SU-DHL-6 (cell line): ENCODE measurements around the gene SLC28A3.
"Not testable (repeated sequence)": the region's sequence is repeated elsewhere in the genome, so short reads cannot be mapped to it uniquely, and the experiment has no call there.

Source experiments
- H2AFZ ChIP-seq: fragments of 200-600 bp; sonication (generic); 2 replicates; pipeline ENCODE4 v1.6.1; 2014; ENCODE audit warnings: low read depth, mild to moderate bottlenecking, moderate library complexity, mixed read lengths, antibody characterized with exemption, low read length; ENCODE audit not compliant: severe bottlenecking
- H3F3A ChIP-seq: fragments of 200-600 bp; shearing (Covaris generic); 2 replicates; pipeline ENCODE4 v1.6.0; 2016; ENCODE audit warnings: antibody characterized with exemption, mild to moderate bottlenecking; ENCODE audit not compliant: insufficient read depth
- H3K27ac ChIP-seq: fragments of 200-600 bp; sonication (generic); 2 replicates; pipeline ENCODE4 v1.5.1; 2016; ENCODE audit warnings: low read depth, mild to moderate bottlenecking, low read length, moderate library complexity, mixed read lengths
- H3K27me3 ChIP-seq: fragments of 200-600 bp; sonication (generic), shearing (Covaris generic); 2 replicates; pipeline ENCODE4 v1.6.0; 2014; ENCODE audit warnings: mild to moderate bottlenecking, low read length
- H3K36me3 ChIP-seq: fragments of 200-600 bp; sonication (generic); 2 replicates; pipeline ENCODE4 v1.6.1; 2014; ENCODE audit warnings: mild to moderate bottlenecking, low read length, mixed read lengths
- H3K4me2 ChIP-seq: fragments of 300-600, 200-600 bp; shearing (Covaris generic), sonication (generic); 2 replicates; pipeline ENCODE4 v1.6.0; 2014; ENCODE audit warnings: low read length, low read depth, mild to moderate bottlenecking; ENCODE audit not compliant: poor library complexity, severe bottlenecking
- H3K4me3 ChIP-seq: fragments of 200-600 bp; sonication (generic); 2 replicates; pipeline ENCODE4 v1.5.1; 2014; ENCODE audit warnings: antibody characterized with exemption, low read length, mild to moderate bottlenecking, mixed read lengths; ENCODE audit not compliant: insufficient read depth, poor library complexity, severe bottlenecking
- H3K79me2 ChIP-seq: fragments of 200-600 bp; sonication (generic); 2 replicates; pipeline ENCODE4 v1.6.1; 2014; ENCODE audit warnings: mild to moderate bottlenecking, low read length, moderate library complexity; ENCODE audit not compliant: insufficient read depth
- H3K9ac ChIP-seq: fragments of 200-600 bp; sonication (generic); 2 replicates; pipeline ENCODE4 v1.7.0; 2014; ENCODE audit warnings: mild to moderate bottlenecking, low read length
- H3K9me2 ChIP-seq: fragments of 200-600 bp; sonication (generic); replicated peaks from 2 replicates; pipeline ENCODE4 v1.6.1; 2014; ENCODE audit warnings: low read length; ENCODE audit not compliant: insufficient read depth
- H3K9me3 ChIP-seq: fragments of 200-600 bp; sonication (generic); 2 replicates; pipeline ENCODE4 v1.6.1; 2014; ENCODE audit warnings: low read length, mixed read lengths; ENCODE audit not compliant: insufficient read depth
- H4K20me1 ChIP-seq: fragments of 200-600 bp; sonication (generic); 2 replicates; pipeline ENCODE4 v1.6.1; 2014; ENCODE audit warnings: low read depth, mild to moderate bottlenecking, antibody characterized with exemption, low read length, moderate library complexity, mixed read lengths
- CTCF ChIP-seq: fragments of 200-600 bp; sonication (generic); IDR thresholded peaks from one replicate; pipeline ENCODE4 v1.5.1; 2017; ENCODE audit warnings: antibody characterized with exemption, mild to moderate bottlenecking, low read length, moderate library complexity; ENCODE audit not compliant: insufficient read depth, poor library complexity, severe bottlenecking
- EZH2phosphoT487 ChIP-seq: fragments of 200-600 bp; sonication (generic), shearing (Covaris generic); conservative IDR thresholded peaks from 2 replicates; pipeline ENCODE4 v1.6.1; 2018; ENCODE audit warnings: mild to moderate bottlenecking, antibody characterized with exemption, low read length, moderate library complexity, mixed read lengths

SLC28A3 gene

DNA sequence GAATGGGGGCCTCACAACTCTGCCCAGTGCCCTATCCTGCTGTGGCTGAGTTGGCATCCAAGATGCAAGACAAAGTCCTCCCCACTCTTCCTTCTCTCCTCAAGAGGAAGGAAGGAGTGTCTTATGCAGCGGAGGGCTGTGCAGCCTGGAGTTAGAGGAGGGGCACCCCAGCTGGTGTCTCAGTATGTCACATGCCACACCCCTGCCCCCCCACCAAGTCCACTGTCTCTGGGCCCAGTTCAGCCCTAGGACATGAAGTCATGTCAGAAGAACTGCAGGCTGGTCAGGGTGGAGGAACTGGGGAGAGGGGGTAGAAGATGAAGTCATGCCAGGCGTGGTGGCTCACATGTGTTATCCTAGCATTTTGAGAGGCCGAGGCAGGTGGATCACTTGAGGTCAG lies 28.0 kb upstream of the SLC28A3 start:
- no peak overlapping the region for H3K4me3 ChIP-seq
- no peak overlapping the region for H3K9ac ChIP-seq
- no peaks in the 10 kb centered on the region for H3K27me3 ChIP-seq
- no peaks in the 10 kb centered on the region for H3K79me2 ChIP-seq
- no peaks in the 10 kb centered on the region for H3K36me3 ChIP-seq
- H4K20me1 ChIP-seq = no peaks in the 10 kb centered on the region
- no peak overlapping the region for H3K4me2 ChIP-seq
- H3F3A ChIP-seq = no peaks in the 10 kb centered on the region
- H3K9me3 ChIP-seq = no peaks in the 10 kb centered on the region
- H3K9me2 ChIP-seq = no peaks in the 10 kb centered on the region
- TF ChIP-seq CTCF (no peak), EZH2phosphoT487 (no peak)
- no peak overlapping the region for H3K27ac ChIP-seq
- no peak overlapping the region for H2AFZ ChIP-seq

DNA sequence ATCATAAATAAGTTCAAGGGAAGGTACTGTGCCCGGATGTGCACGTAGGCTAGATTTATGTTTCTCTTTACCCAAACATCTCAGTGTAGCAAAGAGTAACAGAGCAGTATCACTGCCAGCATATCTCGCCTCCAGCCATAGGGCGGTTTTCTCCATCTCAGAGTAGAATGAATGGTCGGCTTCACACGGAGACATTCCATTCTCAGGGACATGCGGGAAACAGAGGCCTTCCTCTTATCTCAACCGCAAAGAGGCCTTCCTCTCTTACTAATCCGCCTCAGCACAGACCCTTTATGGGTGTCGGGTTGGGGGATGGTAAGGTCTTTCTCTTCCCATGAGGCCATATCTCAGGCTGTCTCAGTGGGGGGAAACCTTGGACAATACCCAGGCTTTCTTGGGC lies 27.2 kb upstream of the SLC28A3 start:
- not testable (repeated sequence) for H3K4me3 ChIP-seq, H3K36me3 ChIP-seq, H3K27ac ChIP-seq, H3F3A ChIP-seq, H3K9ac ChIP-seq, H3K27me3 ChIP-seq, H2AFZ ChIP-seq, H3K79me2 ChIP-seq, H3K9me3 ChIP-seq, H3K9me2 ChIP-seq, H3K4me2 ChIP-seq, H4K20me1 ChIP-seq

DNA sequence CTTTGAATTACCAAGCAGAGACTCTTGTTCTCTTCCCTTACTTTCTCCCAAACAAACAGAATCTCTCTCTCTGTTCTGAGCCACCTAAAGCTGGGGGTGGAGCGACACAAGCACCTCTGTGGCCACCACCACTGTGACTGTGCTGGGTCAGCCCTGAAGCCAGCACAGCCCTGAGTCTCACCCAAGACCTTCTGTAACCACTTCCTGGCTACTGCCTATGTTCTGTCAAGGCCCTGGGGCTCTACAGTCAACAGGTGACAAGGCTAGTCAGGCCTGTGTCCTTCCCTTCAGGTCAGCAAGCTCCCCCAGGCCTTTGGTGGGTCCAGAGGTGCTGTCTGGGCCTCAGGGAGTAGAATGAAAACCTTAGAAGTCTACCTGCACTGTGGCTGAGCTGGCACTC lies 26.1 kb upstream of the SLC28A3 start:
- H2AFZ ChIP-seq = no peak overlapping the region
- no peaks in the 10 kb centered on the region for H3K79me2 ChIP-seq
- H3K27me3 ChIP-seq = no peaks in the 10 kb centered on the region
- H3K9me2 ChIP-seq = no peaks in the 10 kb centered on the region
- H3K4me3 ChIP-seq = no peak overlapping the region
- H3K9me3 ChIP-seq = no peaks in the 10 kb centered on the region
- no peaks in the 10 kb centered on the region for H3F3A ChIP-seq
- TF ChIP-seq EZH2phosphoT487 (no peak), CTCF (no peak)
- no peaks in the 10 kb centered on the region for H4K20me1 ChIP-seq
- no peak overlapping the region for H3K27ac ChIP-seq
- H3K9ac ChIP-seq = no peak overlapping the region
- no peaks in the 10 kb centered on the region for H3K36me3 ChIP-seq
- H3K4me2 ChIP-seq = no peak overlapping the region

DNA sequence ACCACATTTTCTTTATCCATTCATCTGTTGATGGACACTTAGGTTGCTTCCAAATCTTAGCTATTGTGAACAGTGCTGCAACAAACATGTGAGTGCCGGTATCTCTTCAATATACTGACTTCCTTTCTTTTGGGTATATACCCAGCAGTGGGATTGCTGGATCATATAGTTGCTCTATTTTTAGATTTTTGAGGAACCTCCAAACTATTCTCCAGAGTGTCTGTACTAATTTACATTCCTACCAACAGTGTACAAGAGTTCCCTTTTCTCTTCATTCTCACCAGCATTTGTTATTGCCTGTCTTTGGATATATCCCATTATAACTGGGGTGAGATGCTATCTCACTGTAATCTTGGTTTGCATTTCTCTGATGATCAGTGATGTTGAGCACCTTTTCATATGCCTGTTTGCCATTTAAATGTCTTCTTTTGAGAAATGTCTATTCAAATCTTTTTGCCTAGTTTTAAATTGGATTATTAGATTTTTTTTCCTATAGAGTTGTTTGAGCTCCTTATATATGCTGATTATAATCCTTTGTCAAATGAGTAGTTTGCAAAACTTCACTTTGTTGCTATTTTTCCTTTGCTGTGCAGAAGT lies 24.4 kb upstream of the SLC28A3 start:
- H3K9me2 ChIP-seq, H3K4me3 ChIP-seq, H4K20me1 ChIP-seq, H3F3A ChIP-seq, H3K36me3 ChIP-seq, H3K79me2 ChIP-seq, H3K4me2 ChIP-seq, H3K27ac ChIP-seq, H3K27me3 ChIP-seq, H3K9me3 ChIP-seq, H2AFZ ChIP-seq, H3K9ac ChIP-seq: not testable (repeated sequence)
